Trophoblast cell (in vitro differentiated cells and primary cell): ENCODE results near the gene KTN1.

Experiments used
- DNase-seq, 2 donors: peaks; one replicate each; pipeline ENCODE4 v3.0.0-alpha.2; 2016
- H2AFZ ChIP-seq: 2 replicates; pipeline ENCODE4 v1.6.1; 2013; ENCODE audit warnings: low read length, moderate library complexity, mild to moderate bottlenecking; ENCODE audit not compliant: insufficient read depth, poor library complexity
- H2AK5ac ChIP-seq: 2 replicates; pipeline ENCODE4 v1.6.1; 2013; ENCODE audit warnings: mild to moderate bottlenecking, low read length
- H2BK120ac ChIP-seq: 2 replicates; pipeline ENCODE4 v1.6.1; 2013; ENCODE audit warnings: low read length, mild to moderate bottlenecking, moderate library complexity; ENCODE audit not compliant: insufficient read depth, poor library complexity
- H2BK12ac ChIP-seq: 2 replicates; pipeline ENCODE4 v1.6.1; 2013; ENCODE audit warnings: mild to moderate bottlenecking, low read length, moderate library complexity
- H2BK5ac ChIP-seq: 2 replicates; pipeline ENCODE4 v1.6.1; 2013; ENCODE audit warnings: low read length, low read depth, moderate library complexity, mild to moderate bottlenecking; ENCODE audit not compliant: poor library complexity
- H3K14ac ChIP-seq: 2 replicates; pipeline ENCODE4 v1.6.1; 2013; ENCODE audit warnings: mild to moderate bottlenecking, low read length
- H3K18ac ChIP-seq: 2 replicates; pipeline ENCODE4 v1.6.1; 2013; ENCODE audit warnings: mild to moderate bottlenecking, low read length
- H3K23ac ChIP-seq: 2 replicates; pipeline ENCODE4 v1.6.1; 2013; ENCODE audit warnings: low read length
- H3K27ac ChIP-seq: 2 replicates; pipeline ENCODE4 v1.5.1; 2013; ENCODE audit warnings: low read depth, mild to moderate bottlenecking, inconsistent platforms, low read length, moderate library complexity
- H3K27me3 ChIP-seq: 2 replicates; pipeline ENCODE4 v1.6.1; 2013; ENCODE audit warnings: inconsistent platforms, mild to moderate bottlenecking, low read length, moderate library complexity; ENCODE audit not compliant: insufficient read depth
- H3K36me3 ChIP-seq, 2 experiments: 1 replicate in 1 of 2; 2 replicates in 1 of 2; pipeline ENCODE4 v1.6.1; 2013; ENCODE audit warnings: low read length in 2 of 2, mild to moderate bottlenecking in 2 of 2, moderate library complexity in 1 of 2; ENCODE audit not compliant: insufficient read depth in 2 of 2, control insufficient read depth in 1 of 2
- H3K4ac ChIP-seq: 2 replicates; pipeline ENCODE4 v1.6.1; 2013; ENCODE audit warnings: low read depth, mild to moderate bottlenecking, low read length, moderate library complexity
- H3K4me1 ChIP-seq, 2 experiments: 1 replicate in 1 of 2; 2 replicates in 1 of 2; pipeline ENCODE4 v1.6.1; 2013; ENCODE audit warnings: low read length in 2 of 2, mild to moderate bottlenecking in 2 of 2, moderate library complexity in 1 of 2; ENCODE audit not compliant: insufficient read depth in 2 of 2, control insufficient read depth in 1 of 2
- H3K4me2 ChIP-seq: 2 replicates; pipeline ENCODE4 v1.6.1; 2013; ENCODE audit warnings: inconsistent platforms, mild to moderate bottlenecking, low read length, moderate library complexity
- H3K4me3 ChIP-seq: 2 replicates; pipeline ENCODE4 v1.5.1; 2013; ENCODE audit warnings: mild to moderate bottlenecking, low read depth, low read length, inconsistent platforms
- H3K79me1 ChIP-seq: one replicate; pipeline ENCODE4 v1.6.1; 2013; ENCODE audit warnings: low read length
- H3K79me2 ChIP-seq: 2 replicates; pipeline ENCODE4 v1.6.1; 2013; ENCODE audit warnings: low read length, mild to moderate bottlenecking; ENCODE audit not compliant: control insufficient read depth, insufficient read depth, poor library complexity
- H3K9ac ChIP-seq: 2 replicates; pipeline ENCODE4 v1.6.1; 2013; ENCODE audit warnings: mild to moderate bottlenecking, low read length
- H3K9me3 ChIP-seq: 2 replicates; pipeline ENCODE4 v1.6.1; 2013; ENCODE audit warnings: low read depth, mild to moderate bottlenecking, control low read depth, inconsistent platforms, low read length; ENCODE audit not compliant: insufficient read depth
- H4K12ac ChIP-seq: 2 replicates; pipeline ENCODE4 v1.6.1; 2013; ENCODE audit warnings: low read depth, mild to moderate bottlenecking, low read length, moderate library complexity
- H4K8ac ChIP-seq: 2 replicates; pipeline ENCODE4 v1.6.1; 2013; ENCODE audit warnings: low read depth, mild to moderate bottlenecking, low read length, moderate library complexity
- H4K91ac ChIP-seq: one replicate; pipeline ENCODE4 v1.6.1; 2013; ENCODE audit warnings: low read depth, mild to moderate bottlenecking, low read length, moderate library complexity
- WGBS: extraction: QIAGEN DNeasy Blood & Tissue Kit; methylation state at CpG from one replicate; pipeline ENCODE4 v1.1.7; 2013; ENCODE audit warnings: missing lambda C conversion rate; ENCODE audit not compliant: insufficient read length, insufficient coverage; ENCODE audit errors: extremely low coverage; 5-methylcytosine and 5-hydroxymethylcytosine counted together

KTN1 gene

DNA sequence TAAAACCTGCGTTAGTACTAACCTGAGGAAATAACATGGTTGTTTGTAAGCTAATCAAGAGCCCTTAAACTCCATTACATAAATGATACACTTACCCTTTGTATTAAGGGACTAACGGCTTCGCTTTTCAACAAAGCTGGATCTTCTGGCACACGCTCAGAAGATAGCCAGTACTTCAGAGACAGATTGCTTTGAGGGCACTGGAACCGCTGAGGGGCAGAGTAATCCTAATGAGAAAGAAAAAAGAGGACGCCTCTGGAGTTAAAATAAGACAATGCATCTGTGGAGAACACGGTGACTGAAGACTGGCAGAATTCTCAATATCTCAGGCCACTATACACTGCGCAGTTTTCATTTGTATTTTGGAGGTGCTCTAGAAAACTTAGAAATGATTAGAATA, 1.5 kb upstream of the KTN1 start:
- WGBS: no CpG with 5 or more reads among the region's 8 CpGs
- Histone ChIP-seq H2BK5ac (no peak overlapping the region), H3K4me1 (peaks cover 0 to 5% of the 10 kb centered on the region in 2 experiments), H3K4me2 (peak overlapping the region; percentile 79), H3K79me1 (peaks cover 21% of the 10 kb centered on the region), H3K36me3 (no peaks in the 10 kb centered on the region), H4K8ac (no peak overlapping the region), H3K9me3 (no peaks in the 10 kb centered on the region), H3K14ac (no peak overlapping the region), H3K27ac (no peak overlapping the region), H2AK5ac (no peak overlapping the region), H2BK12ac (no peak overlapping the region), H3K4ac (no peak overlapping the region), H3K27me3 (no peaks in the 10 kb centered on the region), H4K91ac (no peak overlapping the region), H2AFZ (no peak overlapping the region), H3K4me3 (no peak overlapping the region), H3K18ac (no peak overlapping the region), H3K23ac (no peak overlapping the region), H4K12ac (no peak overlapping the region), H2BK120ac (no peak overlapping the region), H3K79me2 (peaks cover 21% of the 10 kb centered on the region), H3K9ac (no peak overlapping the region)
- DNase-seq: no peak

DNA sequence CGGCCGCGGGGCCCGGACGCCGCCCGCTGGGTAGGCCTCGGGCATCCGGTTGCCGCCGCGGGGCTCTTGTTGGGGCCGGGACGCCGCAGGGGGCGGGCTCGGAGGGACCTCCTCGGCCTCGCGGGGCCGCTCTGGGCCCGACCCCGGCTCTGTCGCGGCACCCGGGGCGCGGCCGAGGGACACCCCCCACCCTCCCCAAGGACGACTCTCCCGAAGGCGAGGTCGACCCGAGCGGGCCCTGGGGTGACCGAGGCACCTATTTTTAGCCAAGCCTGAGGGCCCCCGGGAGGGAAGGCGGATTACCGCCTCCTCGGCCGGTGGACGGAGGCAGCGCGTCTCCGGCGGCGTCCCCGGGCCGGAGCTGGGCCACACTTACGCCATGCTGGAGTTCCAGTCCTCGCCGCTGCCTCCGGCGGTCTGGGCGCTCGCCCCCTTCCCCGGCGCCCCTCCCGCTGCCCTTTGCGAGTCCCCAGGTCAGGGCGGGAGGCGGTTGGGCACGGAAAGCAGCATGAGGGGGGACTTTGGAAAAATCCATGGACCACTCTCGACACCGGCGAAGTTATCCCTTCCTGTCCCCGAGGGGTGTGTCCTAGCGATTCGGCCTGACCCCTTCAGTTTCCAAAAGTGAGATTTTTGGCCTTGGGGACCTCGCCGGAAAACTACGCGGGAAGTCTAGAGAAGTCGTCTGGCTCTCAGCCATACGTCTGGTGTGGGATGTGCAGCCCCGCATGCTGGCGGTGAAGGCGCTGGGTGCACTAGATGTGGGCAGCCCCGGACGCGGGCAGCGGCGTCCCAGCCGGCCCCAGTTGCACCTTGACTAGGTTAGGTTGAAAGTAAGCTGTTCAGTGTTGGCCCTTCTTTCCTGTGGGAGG, 699 bp downstream of the KTN1 start:
- Histone ChIP-seq H3K4ac (peak overlapping the region; percentile 100), H3K14ac (peak overlapping the region; percentile 99), H2BK12ac (peak overlapping the region; percentile 65), H3K9ac (peak overlapping the region; percentile 99), H3K79me2 (peaks cover 26% of the 10 kb centered on the region), H2AFZ (peak overlapping the region; percentile 92), H3K4me2 (peak overlapping the region; percentile 80), H3K79me1 (peaks cover 21% of the 10 kb centered on the region), H3K4me1 (peaks cover 4 to 12% of the 10 kb centered on the region in 2 experiments), H3K27ac (peak overlapping the region; percentile 98), H4K8ac (peak overlapping the region; percentile 79), H4K91ac (peak overlapping the region; percentile 93), H2BK120ac (peak overlapping the region; percentile 94), H3K27me3 (no peaks in the 10 kb centered on the region), H4K12ac (peak overlapping the region; percentile 90), H3K36me3 (no peaks in the 10 kb centered on the region), H3K18ac (peak overlapping the region; percentile 99), H3K9me3 (no peaks in the 10 kb centered on the region), H3K4me3 (peak overlapping the region; percentile 98), H3K23ac (no peak overlapping the region), H2AK5ac (peak overlapping the region; percentile 99), H2BK5ac (peak overlapping the region; percentile 97)
- peak; percentile 92 to 94 for DNase-seq
- no CpG with 5 or more reads among the region's 84 CpGs for WGBS

DNA sequence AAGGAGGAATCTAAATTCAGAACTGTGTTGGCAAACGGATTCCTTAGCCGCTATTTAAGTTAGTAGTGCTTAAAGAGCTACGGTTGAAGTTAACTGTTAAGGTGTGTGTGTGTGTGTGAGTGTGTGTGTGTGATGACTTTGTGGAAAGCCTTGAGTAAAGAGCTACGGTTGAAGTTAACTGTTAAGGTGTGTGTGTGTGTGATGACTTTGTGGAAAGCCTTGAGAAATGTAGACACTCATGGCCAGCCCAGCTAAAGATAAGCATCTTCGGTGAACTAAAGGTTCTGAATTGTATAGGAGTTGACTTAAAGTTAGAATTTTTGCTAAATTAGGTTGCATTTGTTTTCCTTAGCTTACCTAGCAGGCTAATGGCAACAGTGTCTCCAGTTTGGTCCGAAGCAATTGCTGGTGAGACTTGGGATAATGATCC, 1.4 kb downstream of the KTN1 start:
- no peak overlapping the region for H2BK12ac ChIP-seq
- no peak overlapping the region for H2AK5ac ChIP-seq
- no peak overlapping the region for H4K12ac ChIP-seq
- H3K79me1 ChIP-seq: peaks cover 21% of the 10 kb centered on the region
- H3K4ac ChIP-seq: peak overlapping the region; percentile 100
- no peaks in the 10 kb centered on the region for H3K36me3 ChIP-seq
- H3K4me3 ChIP-seq: peak overlapping the region; percentile 98
- no CpG with 5 or more reads among the region's 6 CpGs for WGBS
- no peak overlapping the region for H3K14ac ChIP-seq
- peak overlapping the region; percentile 80 for H3K4me2 ChIP-seq
- peak overlapping the region; percentile 99 for H3K9ac ChIP-seq
- H3K9me3 ChIP-seq: no peaks in the 10 kb centered on the region
- DNase-seq: no peak
- H3K79me2 ChIP-seq: peaks cover 26% of the 10 kb centered on the region
- peak overlapping the region; percentile 99 for H3K18ac ChIP-seq
- H3K27ac ChIP-seq: peak overlapping the region; percentile 98
- no peak overlapping the region for H3K23ac ChIP-seq
- H4K8ac ChIP-seq: peak overlapping the region; percentile 79
- peak overlapping the region; percentile 93 for H4K91ac ChIP-seq
- H2BK120ac ChIP-seq: no peak overlapping the region
- H3K27me3 ChIP-seq: no peaks in the 10 kb centered on the region
- H2AFZ ChIP-seq: no peak overlapping the region
- H2BK5ac ChIP-seq: peak overlapping the region; percentile 97
- H3K4me1 ChIP-seq: peaks cover 4 to 12% of the 10 kb centered on the region in 2 experiments

- Histone ChIP-seq H3K27ac (no peak overlapping the region), H3K4me1 (peaks cover 4 to 12% of the 10 kb centered on the region in 2 experiments), H3K4ac (no peak overlapping the region), H2BK120ac (no peak overlapping the region), H2AFZ (no peak overlapping the region), H3K14ac (no peak overlapping the region), H3K36me3 (no peaks in the 10 kb centered on the region), H3K23ac (no peak overlapping the region), H3K9ac (no peak overlapping the region), H3K79me2 (peaks cover 26% of the 10 kb centered on the region), H3K4me3 (no peak overlapping the region), H4K8ac (no peak overlapping the region), H3K9me3 (no peaks in the 10 kb centered on the region), H4K91ac (no peak overlapping the region), H3K18ac (no peak overlapping the region), H3K4me2 (no peak overlapping the region), H3K27me3 (no peaks in the 10 kb centered on the region), H2AK5ac (no peak overlapping the region), H2BK5ac (no peak overlapping the region), H4K12ac (no peak overlapping the region), H3K79me1 (peaks cover 21% of the 10 kb centered on the region), H2BK12ac (no peak overlapping the region)
- no peak for DNase-seq
- WGBS: no CpG with 5 or more reads among the region's 2 CpGs
Observed at GRCh38 chr14:55582746-55583145, 2.7 kb downstream of the KTN1 start.
